ENCODE data around the gene PIP4K2A. TPM values are rescaled to one million over a fixed set of nuclear protein-coding genes. Genes with fewer than 3 reads are reported as not detected.

PIP4K2A gene
- total and polyA plus RNA-seq, 2 experiments from 2014 or later, result 39.9 to 40.1 TPM

DNA sequence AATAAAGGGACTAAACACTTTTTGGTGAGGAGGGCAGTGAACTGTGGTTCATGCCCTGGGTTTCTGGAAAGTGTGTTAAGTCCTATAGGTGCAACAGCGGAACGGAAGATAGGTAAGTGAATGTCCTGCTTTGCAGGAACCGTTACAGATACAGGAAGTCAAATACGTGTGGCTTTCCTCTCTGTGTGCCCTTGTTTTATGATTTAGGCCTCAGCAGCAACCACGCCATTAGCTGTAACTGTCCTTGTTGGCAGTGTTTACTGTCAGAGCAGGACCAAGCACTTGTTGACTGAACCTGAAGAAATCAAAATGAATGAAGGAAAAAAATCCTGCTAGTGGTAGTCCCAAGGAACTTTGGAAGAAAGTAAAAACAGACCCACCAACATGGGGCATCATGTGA lies 150.3 kb downstream of the PIP4K2A start (continued):
- TF ChIP-seq, protein P1, sequence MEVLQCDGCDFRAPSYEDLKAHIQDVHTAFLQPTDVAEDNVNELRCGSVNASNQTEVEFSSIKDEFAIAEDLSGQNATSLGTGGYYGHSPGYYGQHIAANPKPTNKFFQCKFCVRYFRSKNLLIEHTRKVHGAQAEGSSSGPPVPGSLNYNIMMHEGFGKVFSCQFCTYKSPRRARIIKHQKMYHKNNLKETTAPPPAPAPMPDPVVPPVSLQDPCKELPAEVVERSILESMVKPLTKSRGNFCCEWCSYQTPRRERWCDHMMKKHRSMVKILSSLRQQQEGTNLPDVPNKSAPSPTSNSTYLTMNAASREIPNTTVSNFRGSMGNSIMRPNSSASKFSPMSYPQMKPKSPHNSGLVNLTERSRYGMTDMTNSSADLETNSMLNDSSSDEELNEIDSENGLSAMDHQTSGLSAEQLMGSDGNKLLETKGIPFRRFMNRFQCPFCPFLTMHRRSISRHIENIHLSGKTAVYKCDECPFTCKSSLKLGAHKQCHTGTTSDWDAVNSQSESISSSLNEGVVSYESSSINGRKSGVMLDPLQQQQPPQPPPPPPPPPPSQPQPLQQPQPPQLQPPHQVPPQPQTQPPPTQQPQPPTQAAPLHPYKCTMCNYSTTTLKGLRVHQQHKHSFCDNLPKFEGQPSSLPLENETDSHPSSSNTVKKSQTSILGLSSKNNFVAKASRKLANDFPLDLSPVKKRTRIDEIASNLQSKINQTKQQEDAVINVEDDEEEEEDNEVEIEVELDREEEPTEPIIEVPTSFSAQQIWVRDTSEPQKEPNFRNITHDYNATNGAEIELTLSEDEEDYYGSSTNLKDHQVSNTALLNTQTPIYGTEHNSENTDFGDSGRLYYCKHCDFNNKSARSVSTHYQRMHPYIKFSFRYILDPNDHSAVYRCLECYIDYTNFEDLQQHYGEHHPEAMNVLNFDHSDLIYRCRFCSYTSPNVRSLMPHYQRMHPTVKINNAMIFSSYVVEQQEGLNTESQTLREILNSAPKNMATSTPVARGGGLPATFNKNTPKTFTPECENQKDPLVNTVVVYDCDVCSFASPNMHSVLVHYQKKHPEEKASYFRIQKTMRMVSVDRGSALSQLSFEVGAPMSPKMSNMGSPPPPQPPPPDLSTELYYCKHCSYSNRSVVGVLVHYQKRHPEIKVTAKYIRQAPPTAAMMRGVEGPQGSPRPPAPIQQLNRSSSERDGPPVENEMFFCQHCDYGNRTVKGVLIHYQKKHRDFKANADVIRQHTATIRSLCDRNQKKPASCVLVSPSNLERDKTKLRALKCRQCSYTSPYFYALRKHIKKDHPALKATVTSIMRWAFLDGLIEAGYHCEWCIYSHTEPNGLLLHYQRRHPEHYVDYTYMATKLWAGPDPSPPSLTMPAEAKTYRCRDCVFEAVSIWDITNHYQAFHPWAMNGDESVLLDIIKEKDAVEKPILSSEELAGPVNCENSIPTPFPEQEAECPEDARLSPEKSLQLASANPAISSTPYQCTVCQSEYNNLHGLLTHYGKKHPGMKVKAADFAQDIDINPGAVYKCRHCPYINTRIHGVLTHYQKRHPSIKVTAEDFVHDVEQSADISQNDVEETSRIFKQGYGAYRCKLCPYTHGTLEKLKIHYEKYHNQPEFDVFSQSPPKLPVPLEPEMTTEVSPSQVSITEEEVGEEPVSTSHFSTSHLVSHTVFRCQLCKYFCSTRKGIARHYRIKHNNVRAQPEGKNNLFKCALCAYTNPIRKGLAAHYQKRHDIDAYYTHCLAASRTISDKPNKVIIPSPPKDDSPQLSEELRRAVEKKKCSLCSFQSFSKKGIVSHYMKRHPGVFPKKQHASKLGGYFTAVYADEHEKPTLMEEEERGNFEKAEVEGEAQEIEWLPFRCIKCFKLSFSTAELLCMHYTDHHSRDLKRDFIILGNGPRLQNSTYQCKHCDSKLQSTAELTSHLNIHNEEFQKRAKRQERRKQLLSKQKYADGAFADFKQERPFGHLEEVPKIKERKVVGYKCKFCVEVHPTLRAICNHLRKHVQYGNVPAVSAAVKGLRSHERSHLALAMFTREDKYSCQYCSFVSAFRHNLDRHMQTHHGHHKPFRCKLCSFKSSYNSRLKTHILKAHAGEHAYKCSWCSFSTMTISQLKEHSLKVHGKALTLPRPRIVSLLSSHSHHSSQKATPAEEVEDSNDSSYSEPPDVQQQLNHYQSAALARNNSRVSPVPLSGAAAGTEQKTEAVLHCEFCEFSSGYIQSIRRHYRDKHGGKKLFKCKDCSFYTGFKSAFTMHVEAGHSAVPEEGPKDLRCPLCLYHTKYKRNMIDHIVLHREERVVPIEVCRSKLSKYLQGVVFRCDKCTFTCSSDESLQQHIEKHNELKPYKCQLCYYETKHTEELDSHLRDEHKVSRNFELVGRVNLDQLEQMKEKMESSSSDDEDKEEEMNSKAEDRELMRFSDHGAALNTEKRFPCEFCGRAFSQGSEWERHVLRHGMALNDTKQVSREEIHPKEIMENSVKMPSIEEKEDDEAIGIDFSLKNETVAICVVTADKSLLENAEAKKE (CRISPR knock-in tag; IDR thresholded peaks at IDR 0.05), result no peak
- TF ChIP-seq JUNB (IDR thresholded peaks at IDR 0.05; ENCODE audit: unreplicated experiment) (no peak), CREB1 (CRISPR knock-in tag; IDR thresholded peaks at IDR 0.05; ENCODE audit: low read depth) (no peak), ZNF114 (CRISPR knock-in tag; IDR thresholded peaks at IDR 0.05) (no peak), ZNF331 (CRISPR knock-in tag; IDR thresholded peaks at IDR 0.05; ENCODE audit: low read depth) (no peak), NANOG (IDR thresholded peaks at IDR 0.05; ENCODE audit: borderline replicate concordance) (no peak), EZH2 (IDR thresholded peaks at IDR 0.05; ENCODE audit: low read depth, unreplicated experiment) (no peak), POLR2AphosphoS5 (IDR thresholded peaks at IDR 0.05; ENCODE audit: low read depth) (no peak), REST (IDR thresholded peaks at IDR 0.05; ENCODE audit: unreplicated experiment) (no peak)
- TF ChIP-seq, protein P2, sequence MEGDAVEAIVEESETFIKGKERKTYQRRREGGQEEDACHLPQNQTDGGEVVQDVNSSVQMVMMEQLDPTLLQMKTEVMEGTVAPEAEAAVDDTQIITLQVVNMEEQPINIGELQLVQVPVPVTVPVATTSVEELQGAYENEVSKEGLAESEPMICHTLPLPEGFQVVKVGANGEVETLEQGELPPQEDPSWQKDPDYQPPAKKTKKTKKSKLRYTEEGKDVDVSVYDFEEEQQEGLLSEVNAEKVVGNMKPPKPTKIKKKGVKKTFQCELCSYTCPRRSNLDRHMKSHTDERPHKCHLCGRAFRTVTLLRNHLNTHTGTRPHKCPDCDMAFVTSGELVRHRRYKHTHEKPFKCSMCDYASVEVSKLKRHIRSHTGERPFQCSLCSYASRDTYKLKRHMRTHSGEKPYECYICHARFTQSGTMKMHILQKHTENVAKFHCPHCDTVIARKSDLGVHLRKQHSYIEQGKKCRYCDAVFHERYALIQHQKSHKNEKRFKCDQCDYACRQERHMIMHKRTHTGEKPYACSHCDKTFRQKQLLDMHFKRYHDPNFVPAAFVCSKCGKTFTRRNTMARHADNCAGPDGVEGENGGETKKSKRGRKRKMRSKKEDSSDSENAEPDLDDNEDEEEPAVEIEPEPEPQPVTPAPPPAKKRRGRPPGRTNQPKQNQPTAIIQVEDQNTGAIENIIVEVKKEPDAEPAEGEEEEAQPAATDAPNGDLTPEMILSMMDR (conservative IDR thresholded peaks at IDR 0.05; ENCODE audit: low read depth in 2 of 2), result no peak
